GM13977 (cell line): ENCODE measurements around the gene CRYGS.

Source experiments
- DNase-seq: peaks from one replicate; pipeline ENCODE4 v3.0.0; 2012; ENCODE audit warnings: low spot score
- CTCF ChIP-seq: IDR thresholded peaks from 2 replicates; pipeline ENCODE4 v1.5.1; 2012; ENCODE audit warnings: mild to moderate bottlenecking, control low read depth; ENCODE audit not compliant: insufficient read depth; ENCODE audit errors: extremely low read depth, missing control alignments
- in situ Hi-C: fragments of 300-500 bp; cut with MboI; formaldehyde crosslinking; loops from one replicate; pipeline ENCODE4 v1.12.0; 2022; ENCODE audit warnings: low sequenced_read_pairs, low pct_unique_long_range_greater_than_20kb, mixed read lengths, inconsistent platforms; ENCODE audit not compliant: unreplicated experiment

CRYGS gene

DNA sequence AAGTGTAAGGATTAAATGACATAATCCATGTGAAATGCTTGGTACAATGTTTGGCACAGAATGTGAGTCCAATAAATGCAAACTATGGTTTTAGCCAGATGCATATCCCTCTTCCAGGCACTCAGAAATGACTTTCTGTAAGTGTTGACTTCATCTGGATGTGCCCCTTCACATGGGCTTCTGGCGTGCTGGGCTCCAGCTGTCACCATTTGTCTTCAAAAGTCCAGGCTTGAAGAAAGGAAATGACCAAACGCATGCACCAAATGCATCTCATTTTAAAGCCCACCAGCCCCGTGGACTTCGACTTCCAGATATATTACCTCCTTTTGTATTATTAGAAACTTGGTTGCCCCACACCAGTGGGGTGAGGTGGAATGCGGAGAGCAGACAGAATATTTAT, 23.7 kb downstream of the CRYGS start:
- no peak for DNase-seq
- in situ Hi-C loops = no loop called here
- TF ChIP-seq CTCF = no peak

DNA sequence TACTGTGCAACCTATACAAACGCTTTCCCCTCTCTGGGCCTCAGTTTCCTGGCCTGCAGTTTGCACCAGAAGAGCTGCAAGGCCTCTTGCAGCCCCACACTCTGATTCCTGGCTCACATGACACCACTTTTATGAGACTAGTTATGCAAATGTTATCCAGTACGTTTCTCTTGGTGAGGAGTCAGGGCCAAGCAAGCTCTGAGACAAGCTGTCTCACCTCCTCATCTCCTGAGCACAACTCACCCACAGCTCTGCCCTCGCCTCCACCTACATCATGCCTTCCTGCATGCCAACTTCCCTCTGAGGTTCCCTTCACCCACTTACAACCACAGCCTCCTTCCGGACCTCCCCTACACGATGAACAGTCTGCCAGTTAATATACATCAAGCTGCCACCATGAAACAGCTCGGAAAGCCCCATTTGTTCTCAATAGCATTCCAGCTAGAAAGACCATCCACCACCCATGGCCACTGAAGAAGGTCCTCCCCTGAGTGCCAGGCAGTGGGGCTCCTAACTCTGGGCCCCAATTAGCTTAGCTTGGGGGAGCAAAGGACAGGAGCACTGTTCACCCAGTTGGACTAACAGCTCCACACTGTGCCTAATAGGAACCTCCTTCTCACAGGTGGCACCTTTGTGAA, 25.0 kb downstream of the CRYGS start:
- TF ChIP-seq CTCF = no peak
- no peak for DNase-seq
- in situ Hi-C loops = no loop called here

- DNase-seq = no peak
- in situ Hi-C loops = no loop called here
- no peak for TF ChIP-seq CTCF
These were observed 27.0 kb downstream of the CRYGS start for GRCh38 chr3:186517218-186517617.

DNA sequence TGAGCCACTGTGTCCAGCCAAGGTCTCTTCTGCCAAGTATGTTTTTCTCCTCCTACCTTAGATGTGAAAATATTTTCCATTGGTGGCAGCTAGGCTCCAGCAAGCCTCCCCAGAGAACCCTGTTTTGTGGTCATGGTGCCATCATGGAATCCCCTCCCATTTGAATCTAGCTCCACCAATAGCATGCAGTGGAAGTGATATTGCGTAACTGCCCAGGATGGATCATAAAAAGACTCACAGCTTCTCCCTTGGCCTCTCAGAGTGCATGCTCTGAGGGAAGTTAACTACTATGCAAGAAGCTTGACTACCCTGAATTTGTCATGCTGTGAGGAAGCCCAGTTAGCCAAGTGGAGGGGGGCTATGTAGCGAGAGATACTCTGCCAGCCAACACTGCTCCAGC, 27.5 kb downstream of the CRYGS start:
- DNase-seq = no peak
- in situ Hi-C loops = no loop called here
- no peak for TF ChIP-seq CTCF

DNA sequence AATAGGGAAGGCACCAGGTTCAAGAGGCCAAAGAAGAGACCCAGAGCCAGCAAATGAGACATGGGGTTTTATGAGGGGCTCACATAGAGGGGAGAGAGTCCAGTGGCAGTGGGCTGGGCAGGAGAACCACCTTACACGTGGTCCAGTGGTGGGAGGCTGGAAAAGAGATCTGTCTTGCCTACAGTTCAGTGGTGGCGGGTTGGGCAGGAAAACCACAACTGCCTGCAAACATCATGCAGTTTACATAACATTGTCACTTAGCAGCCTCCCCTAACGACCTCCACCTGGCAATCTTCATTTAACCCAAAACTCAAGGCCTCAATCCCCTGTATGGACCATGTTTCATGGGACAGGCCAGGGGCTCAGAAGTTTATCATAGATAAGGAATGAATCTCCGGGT, 29.1 kb downstream of the CRYGS start:
- DNase-seq = no peak
- in situ Hi-C loops = no loop called here
- TF ChIP-seq CTCF = no peak

DNA sequence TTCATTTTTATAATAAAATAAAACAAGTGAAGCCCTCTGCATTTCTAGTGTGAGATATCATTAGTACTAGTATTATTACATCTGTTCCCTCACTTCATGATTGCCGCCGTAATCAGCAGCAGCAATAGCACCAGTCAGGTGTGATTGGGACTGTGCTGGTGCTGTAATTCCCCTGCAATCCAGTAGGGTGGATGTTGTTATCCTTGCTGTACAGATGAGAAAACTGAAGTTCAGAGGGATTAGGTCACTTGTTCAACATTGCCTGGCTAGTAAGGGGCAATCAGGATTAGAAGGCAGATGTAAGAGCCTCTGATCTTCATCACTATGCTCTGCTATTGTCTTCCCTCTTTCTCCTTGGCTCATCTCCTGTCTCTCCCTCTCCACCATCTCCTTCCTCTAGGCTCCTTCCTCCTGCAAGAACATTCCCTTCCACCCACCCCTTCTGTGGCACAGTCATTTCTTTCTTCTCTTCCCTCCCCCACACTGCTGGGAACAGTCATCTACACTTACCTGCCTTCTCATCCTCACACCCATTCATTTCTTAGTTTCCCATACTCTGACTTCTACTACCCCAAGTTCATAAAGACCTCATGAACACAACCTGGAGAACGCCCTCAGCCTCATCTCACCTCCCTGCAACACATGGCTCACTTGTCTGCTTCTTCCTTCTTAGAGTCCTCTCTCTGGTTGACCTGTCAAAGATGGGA, 29.7 kb downstream of the CRYGS start:
- TF ChIP-seq CTCF = peak; percentile 42
- DNase-seq = no peak
- in situ Hi-C loops = no loop called here

- DNase-seq = no peak
- TF ChIP-seq CTCF = no peak
- in situ Hi-C loops = no loop called here
These were observed 30.8 kb downstream of the CRYGS start for GRCh38 chr3:186513386-186513785.
